HCT116 (cell line): ENCODE measurements around the gene DLD.

ENCODE experiments used
- ELF1 ChIP-seq: IDR thresholded peaks from 2 replicates; pipeline ENCODE4 v1.6.1; 2012; ENCODE audit warnings: low read depth, borderline replicate concordance
- EZH2 ChIP-seq: fragments of 200-600 bp; sonication (generic); IDR thresholded peaks from 2 replicates; pipeline ENCODE4 v1.6.1; 2017; ENCODE audit warnings: antibody characterized with exemption, mixed run types
- EZH2phosphoT487 ChIP-seq: fragments of 200-600 bp; IDR thresholded peaks from 2 replicates; pipeline ENCODE4 v1.6.1; 2018; ENCODE audit warnings: antibody characterized with exemption, borderline replicate concordance
- POLR2A ChIP-seq: IDR thresholded peaks from 2 replicates; pipeline ENCODE4 v1.7.0; 2011; ENCODE audit warnings: borderline replicate concordance; ENCODE audit not compliant: insufficient read depth, insufficient read length; ENCODE audit errors: extremely low read depth
- POLR2AphosphoS5 ChIP-seq: IDR thresholded peaks from 2 replicates; pipeline ENCODE4 v1.6.1; 2011; ENCODE audit warnings: mild to moderate bottlenecking, low read depth, low read length, moderate library complexity
- YY1 ChIP-seq: IDR thresholded peaks from 2 replicates; pipeline ENCODE4 v1.6.1; 2011; ENCODE audit warnings: low read length, low read depth, moderate library complexity, mild to moderate bottlenecking; ENCODE audit not compliant: insufficient replicate concordance; ENCODE audit errors: extremely low read depth
- ZFX ChIP-seq: fragments of 450-650 bp; IDR thresholded peaks from 2 replicates; pipeline ENCODE4 v1.6.1; 2017
- TF ChIP-seq, protein P1 (sequence below), 3 experiments: fragments of 200-600 bp in 1 of 3; sonication (generic) in 1 of 3; IDR thresholded peaks in 2 of 3; conservative IDR thresholded peaks in 1 of 3; 2 replicates each; pipeline ENCODE4 v1.5.1; 2012 to 2017; ENCODE audit warnings: low read depth in 2 of 3, low read length in 2 of 3, antibody characterized with exemption in 1 of 3, borderline replicate concordance in 1 of 3, control low read depth in 1 of 3, mild to moderate bottlenecking in 1 of 3, mixed read lengths in 1 of 3, mixed run types in 1 of 3, moderate library complexity in 1 of 3; ENCODE audit not compliant: insufficient read depth in 1 of 3
- TF ChIP-seq, protein P2 (sequence below): IDR thresholded peaks from 2 replicates; pipeline ENCODE4 v1.6.1; 2012
- TF ChIP-seq, protein P3 (sequence below): IDR thresholded peaks from 2 replicates; pipeline ENCODE4 v1.6.1; 2012; ENCODE audit warnings: low read depth

DNA sequence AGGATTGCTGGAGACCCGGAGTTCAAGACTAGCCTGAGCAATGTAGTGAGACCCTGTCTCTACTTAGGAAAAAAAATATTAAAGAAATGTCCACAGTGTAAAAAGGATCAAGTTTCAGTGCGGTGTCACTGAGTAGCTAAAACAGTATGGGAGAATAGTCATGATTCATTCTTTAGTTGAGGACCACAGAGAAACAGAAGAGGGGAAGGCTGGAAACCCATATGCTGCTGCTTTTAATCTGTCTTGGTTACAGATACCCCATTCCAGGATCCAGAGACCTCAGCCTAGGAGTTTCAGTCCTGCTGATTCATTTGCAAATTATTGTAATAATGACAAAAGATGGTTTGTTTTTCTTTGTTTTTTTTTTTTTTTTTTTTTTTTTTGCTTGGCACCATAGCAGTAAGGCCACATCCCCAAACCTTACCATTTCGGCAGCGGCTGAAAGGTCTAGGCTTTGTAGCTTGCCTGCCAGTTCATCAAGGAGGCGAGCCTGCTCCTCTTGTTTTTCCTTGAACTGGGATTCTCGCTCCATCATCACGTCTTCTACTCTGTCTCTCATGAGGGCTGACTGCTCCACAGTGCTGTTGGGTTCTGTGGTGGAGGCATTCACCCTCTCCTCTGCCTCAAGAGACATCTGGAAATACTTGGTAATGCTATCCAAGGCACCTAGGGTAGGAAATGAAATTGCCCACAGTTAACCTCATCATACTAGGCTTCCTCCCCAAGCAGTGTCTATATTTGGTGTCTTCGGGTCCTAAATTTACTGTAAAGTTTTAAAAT, 44.2 kb downstream of the DLD start:
- TF ChIP-seq, protein P1, sequence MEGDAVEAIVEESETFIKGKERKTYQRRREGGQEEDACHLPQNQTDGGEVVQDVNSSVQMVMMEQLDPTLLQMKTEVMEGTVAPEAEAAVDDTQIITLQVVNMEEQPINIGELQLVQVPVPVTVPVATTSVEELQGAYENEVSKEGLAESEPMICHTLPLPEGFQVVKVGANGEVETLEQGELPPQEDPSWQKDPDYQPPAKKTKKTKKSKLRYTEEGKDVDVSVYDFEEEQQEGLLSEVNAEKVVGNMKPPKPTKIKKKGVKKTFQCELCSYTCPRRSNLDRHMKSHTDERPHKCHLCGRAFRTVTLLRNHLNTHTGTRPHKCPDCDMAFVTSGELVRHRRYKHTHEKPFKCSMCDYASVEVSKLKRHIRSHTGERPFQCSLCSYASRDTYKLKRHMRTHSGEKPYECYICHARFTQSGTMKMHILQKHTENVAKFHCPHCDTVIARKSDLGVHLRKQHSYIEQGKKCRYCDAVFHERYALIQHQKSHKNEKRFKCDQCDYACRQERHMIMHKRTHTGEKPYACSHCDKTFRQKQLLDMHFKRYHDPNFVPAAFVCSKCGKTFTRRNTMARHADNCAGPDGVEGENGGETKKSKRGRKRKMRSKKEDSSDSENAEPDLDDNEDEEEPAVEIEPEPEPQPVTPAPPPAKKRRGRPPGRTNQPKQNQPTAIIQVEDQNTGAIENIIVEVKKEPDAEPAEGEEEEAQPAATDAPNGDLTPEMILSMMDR (IDR thresholded peaks at IDR 0.05 in 2 of 3, conservative IDR thresholded peaks at IDR 0.05 in 1 of 3; ENCODE audit: borderline replicate concordance in 1 of 3, insufficient read depth in 1 of 3, low read depth in 2 of 3, low read length in 2 of 3) = no peak
- TF ChIP-seq ZFX (no peak), YY1 (no peak), POLR2AphosphoS5 (no peak), ELF1 (no peak), EZH2 (no peak), POLR2A (no peak), EZH2phosphoT487 (no peak)
- TF ChIP-seq, protein P2, sequence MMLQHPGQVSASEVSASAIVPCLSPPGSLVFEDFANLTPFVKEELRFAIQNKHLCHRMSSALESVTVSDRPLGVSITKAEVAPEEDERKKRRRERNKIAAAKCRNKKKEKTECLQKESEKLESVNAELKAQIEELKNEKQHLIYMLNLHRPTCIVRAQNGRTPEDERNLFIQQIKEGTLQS = no peak
- TF ChIP-seq, protein P3, sequence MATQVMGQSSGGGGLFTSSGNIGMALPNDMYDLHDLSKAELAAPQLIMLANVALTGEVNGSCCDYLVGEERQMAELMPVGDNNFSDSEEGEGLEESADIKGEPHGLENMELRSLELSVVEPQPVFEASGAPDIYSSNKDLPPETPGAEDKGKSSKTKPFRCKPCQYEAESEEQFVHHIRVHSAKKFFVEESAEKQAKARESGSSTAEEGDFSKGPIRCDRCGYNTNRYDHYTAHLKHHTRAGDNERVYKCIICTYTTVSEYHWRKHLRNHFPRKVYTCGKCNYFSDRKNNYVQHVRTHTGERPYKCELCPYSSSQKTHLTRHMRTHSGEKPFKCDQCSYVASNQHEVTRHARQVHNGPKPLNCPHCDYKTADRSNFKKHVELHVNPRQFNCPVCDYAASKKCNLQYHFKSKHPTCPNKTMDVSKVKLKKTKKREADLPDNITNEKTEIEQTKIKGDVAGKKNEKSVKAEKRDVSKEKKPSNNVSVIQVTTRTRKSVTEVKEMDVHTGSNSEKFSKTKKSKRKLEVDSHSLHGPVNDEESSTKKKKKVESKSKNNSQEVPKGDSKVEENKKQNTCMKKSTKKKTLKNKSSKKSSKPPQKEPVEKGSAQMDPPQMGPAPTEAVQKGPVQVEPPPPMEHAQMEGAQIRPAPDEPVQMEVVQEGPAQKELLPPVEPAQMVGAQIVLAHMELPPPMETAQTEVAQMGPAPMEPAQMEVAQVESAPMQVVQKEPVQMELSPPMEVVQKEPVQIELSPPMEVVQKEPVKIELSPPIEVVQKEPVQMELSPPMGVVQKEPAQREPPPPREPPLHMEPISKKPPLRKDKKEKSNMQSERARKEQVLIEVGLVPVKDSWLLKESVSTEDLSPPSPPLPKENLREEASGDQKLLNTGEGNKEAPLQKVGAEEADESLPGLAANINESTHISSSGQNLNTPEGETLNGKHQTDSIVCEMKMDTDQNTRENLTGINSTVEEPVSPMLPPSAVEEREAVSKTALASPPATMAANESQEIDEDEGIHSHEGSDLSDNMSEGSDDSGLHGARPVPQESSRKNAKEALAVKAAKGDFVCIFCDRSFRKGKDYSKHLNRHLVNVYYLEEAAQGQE = no peak
